K562 (cell line): ENCODE results near the gene BEST2. TPM values are rescaled to one million over a fixed set of nuclear protein-coding genes. Genes with fewer than 3 reads are reported as not detected.

ENCODE experiments used
- ESRRA ChIP-seq: fragments of 450-650 bp; IDR thresholded peaks from 2 replicates; pipeline ENCODE4 v1.6.1; 2014; ENCODE audit warnings: low read depth, mild to moderate bottlenecking, moderate library complexity, borderline replicate concordance
- GABPB1 ChIP-seq: sonication (generic); formaldehyde crosslinking; IDR thresholded peaks from 2 replicates; pipeline ENCODE4 v1.8.0; 2022; ENCODE audit warnings: mild to moderate bottlenecking, missing genetic modification reagents
- HCFC1 ChIP-seq: IDR thresholded peaks from 2 replicates; pipeline ENCODE4 v1.6.1; 2012; ENCODE audit warnings: low read depth, low read length, improper control_type of control experiment
- MCM2 ChIP-seq: fragments of 450-650 bp; IDR thresholded peaks from 2 replicates; pipeline ENCODE4 v1.6.1; 2017; ENCODE audit warnings: low read depth, mild to moderate bottlenecking
- NFYB ChIP-seq: IDR thresholded peaks from 2 replicates; pipeline ENCODE4 v1.6.1; 2011; ENCODE audit warnings: mild to moderate bottlenecking, moderate library complexity; ENCODE audit not compliant: insufficient read length; ENCODE audit errors: extremely low read depth
- POLR3A ChIP-seq: IDR thresholded peaks from 2 replicates; pipeline ENCODE4 v1.6.1; 2011; ENCODE audit warnings: borderline replicate concordance, mild to moderate bottlenecking, moderate library complexity; ENCODE audit not compliant: insufficient read length, insufficient read depth; ENCODE audit errors: extremely low read depth
- RFX5 ChIP-seq: IDR thresholded peaks from 2 replicates; pipeline ENCODE4 v1.6.1; 2011; ENCODE audit warnings: low read depth, mild to moderate bottlenecking, improper control_type of control experiment, low read length
- SOX6 ChIP-seq: fragments of 450-650 bp; IDR thresholded peaks from 2 replicates; pipeline ENCODE4 v1.6.1; 2014; ENCODE audit warnings: mild to moderate bottlenecking
- TARDBP ChIP-seq: fragments of 450-650 bp; IDR thresholded peaks from 2 replicates; pipeline ENCODE4 v1.6.1; 2016
- TRIM24 ChIP-seq, 2 experiments: fragments of 450-650 bp; IDR thresholded peaks; 2 replicates each; pipeline ENCODE4 v1.6.1; 2016
- ZFP1 ChIP-seq: fragments of 450-650 bp; formaldehyde crosslinking; IDR thresholded peaks from 2 replicates; pipeline ENCODE4 v1.4.0; 2020; ENCODE audit warnings: mild to moderate bottlenecking, mixed read lengths
- ZNF12 ChIP-seq: sonication (generic); formaldehyde crosslinking; IDR thresholded peaks from 2 replicates; pipeline ENCODE4 v1.4.0; 2020; ENCODE audit warnings: mild to moderate bottlenecking, missing genetic modification reagents
- ZNF224 ChIP-seq: sonication (generic); formaldehyde crosslinking; IDR thresholded peaks from 2 replicates; pipeline ENCODE4 v1.8.0; 2022; ENCODE audit warnings: mild to moderate bottlenecking, missing genetic modification reagents
- ZNF282 ChIP-seq: sonication (generic); formaldehyde crosslinking; IDR thresholded peaks from 2 replicates; pipeline ENCODE4 v1.8.1; 2023; ENCODE audit warnings: missing genetic modification reagents
- ZNF561 ChIP-seq: fragments of 450-650 bp; formaldehyde crosslinking; conservative IDR thresholded peaks from 2 replicates; pipeline ENCODE4 v1.4.0; 2020; ENCODE audit warnings: mild to moderate bottlenecking, moderate library complexity
- polyA plus RNA-seq, 8 experiments: library from polyadenylated mRNA; depleted of rRNA in 4 of 8; stranded (reverse) in 5 of 8; unstranded in 3 of 8; fragments of >200 nt; fragmentation: Nextera tagmentation in 2 of 8; fragmentation: Illumina TruSeq in 1 of 8; extraction: Ambion mirVana in 2 of 8; extraction: Trizol in 1 of 8; gene quantifications; 2 replicates each; pipeline versions ENCODE4 v1.2.1 to v1.2.3, GENCODE V29; 2011 to 2014; ENCODE audit warnings: inconsistent platforms in 1 of 8, missing spikeins in 1 of 8
- total RNA-seq, 7 experiments: library from RNA; depleted of rRNA in 6 of 7; stranded (reverse); fragments of >200 nt in 6 of 7; fragmentation: Illumina TruSeq in 2 of 7; extraction: Trizol in 2 of 7; gene quantifications; 2 replicates each; pipeline versions ENCODE4 v1.2.1 to v1.2.3, GENCODE V29; 2011 to 2021; ENCODE audit warnings: low replicate concordance in 1 of 7
- TF ChIP-seq, protein P1 (sequence below): fragments of 450-650 bp; IDR thresholded peaks from 2 replicates; pipeline ENCODE4 v1.6.1; 2016; ENCODE audit warnings: missing biosample characterization, missing genetic modification characterization
- TF ChIP-seq, protein P2 (sequence below): sonication (generic); formaldehyde crosslinking; IDR thresholded peaks from 2 replicates; pipeline ENCODE4 v1.8.0; 2022; ENCODE audit warnings: missing genetic modification reagents, mild to moderate bottlenecking, moderate library complexity, borderline replicate concordance
- TF ChIP-seq, protein P3 (sequence below): fragments of 250-450 bp; sonication (Bioruptor Pico); IDR thresholded peaks from 2 replicates; pipeline ENCODE4 v1.5.0; 2021; ENCODE audit warnings: mild to moderate bottlenecking, moderate library complexity
- TF ChIP-seq, protein P4 (sequence below): fragments of 250-450 bp; sonication (Bioruptor Pico); IDR thresholded peaks from 2 replicates; pipeline ENCODE4 v1.8.0; 2021; ENCODE audit warnings: moderate library complexity, mild to moderate bottlenecking, inconsistent platforms
- TF ChIP-seq, protein P5 (sequence below): fragments of 450-650 bp; IDR thresholded peaks from 2 replicates; pipeline ENCODE4 v1.6.1; 2014; ENCODE audit warnings: low read depth, mild to moderate bottlenecking, moderate library complexity, borderline replicate concordance

Gene BEST2
- total and polyA plus RNA-seq, 9 of the 15 experiments (the other 6 are each of a cell fraction or from before 2014, with no cell fraction given), result not detected

DNA sequence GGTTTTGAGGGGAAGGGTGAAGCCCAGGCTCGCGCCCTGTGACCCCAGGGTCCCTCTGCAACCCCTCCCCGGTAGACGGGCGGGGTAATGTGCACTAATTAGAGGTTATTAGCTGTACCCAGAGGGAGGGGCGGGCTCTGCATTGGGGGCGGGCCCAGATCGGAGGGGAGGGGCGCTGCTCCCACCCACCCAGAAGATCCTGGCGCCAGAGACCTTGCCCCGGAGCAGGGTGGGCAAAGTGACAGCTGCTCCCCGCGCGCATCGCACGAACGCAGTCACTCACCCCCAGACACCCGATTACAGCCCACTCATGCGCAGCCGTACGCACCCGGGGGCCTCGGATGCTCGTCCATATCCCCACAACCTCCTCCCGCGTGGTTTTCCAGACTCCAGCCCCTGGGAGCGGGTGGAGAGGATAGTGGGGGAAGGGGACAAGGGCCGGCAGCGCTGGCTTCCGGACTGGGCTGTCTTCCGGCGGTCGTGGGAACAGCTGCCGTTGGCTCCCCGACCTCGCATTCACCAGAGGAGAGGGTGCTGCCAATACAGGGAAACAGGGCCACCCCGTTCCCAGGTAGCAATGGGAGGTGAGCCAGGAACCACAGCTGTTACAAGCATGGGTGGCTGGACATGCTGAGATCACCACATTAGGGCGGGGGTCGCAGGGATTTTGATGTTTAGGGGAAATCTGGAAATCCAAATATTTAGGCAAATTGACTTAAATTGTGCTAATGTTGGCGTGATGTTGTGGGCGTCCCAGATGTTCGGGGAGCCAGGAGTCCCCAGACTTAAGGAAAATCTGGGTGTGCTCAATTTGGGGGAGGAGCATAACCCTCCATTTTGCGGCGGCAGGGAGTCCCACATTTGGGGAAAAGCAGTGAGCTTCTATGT, 26.7 kb downstream of the BEST2 start (continued):
- TF ChIP-seq ZNF561 (CRISPR knock-in tag) (no peak), TRIM24 (IDR thresholded peaks at IDR 0.05) (no peak), ZNF224 (CRISPR knock-in tag) (no peak), ESRRA (no peak), POLR3A (no peak), TARDBP (no peak), SOX6 (no peak), NFYB (no peak), GABPB1 (CRISPR knock-in tag) (no peak), HCFC1 (no peak), MCM2 (no peak), RFX5 (no peak), ZNF12 (CRISPR knock-in tag) (no peak), ZFP1 (no peak), ZNF282 (CRISPR knock-in tag) (no peak)
- TF ChIP-seq, protein P1, sequence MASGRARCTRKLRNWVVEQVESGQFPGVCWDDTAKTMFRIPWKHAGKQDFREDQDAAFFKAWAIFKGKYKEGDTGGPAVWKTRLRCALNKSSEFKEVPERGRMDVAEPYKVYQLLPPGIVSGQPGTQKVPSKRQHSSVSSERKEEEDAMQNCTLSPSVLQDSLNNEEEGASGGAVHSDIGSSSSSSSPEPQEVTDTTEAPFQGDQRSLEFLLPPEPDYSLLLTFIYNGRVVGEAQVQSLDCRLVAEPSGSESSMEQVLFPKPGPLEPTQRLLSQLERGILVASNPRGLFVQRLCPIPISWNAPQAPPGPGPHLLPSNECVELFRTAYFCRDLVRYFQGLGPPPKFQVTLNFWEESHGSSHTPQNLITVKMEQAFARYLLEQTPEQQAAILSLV (tag), result no peak
- TF ChIP-seq, protein P2, sequence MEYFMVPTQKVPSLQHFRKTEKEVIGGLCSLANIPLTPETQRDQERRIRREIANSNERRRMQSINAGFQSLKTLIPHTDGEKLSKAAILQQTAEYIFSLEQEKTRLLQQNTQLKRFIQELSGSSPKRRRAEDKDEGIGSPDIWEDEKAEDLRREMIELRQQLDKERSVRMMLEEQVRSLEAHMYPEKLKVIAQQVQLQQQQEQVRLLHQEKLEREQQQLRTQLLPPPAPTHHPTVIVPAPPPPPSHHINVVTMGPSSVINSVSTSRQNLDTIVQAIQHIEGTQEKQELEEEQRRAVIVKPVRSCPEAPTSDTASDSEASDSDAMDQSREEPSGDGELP (CRISPR knock-in tag), result peak; percentile 72
- TF ChIP-seq, protein P3, sequence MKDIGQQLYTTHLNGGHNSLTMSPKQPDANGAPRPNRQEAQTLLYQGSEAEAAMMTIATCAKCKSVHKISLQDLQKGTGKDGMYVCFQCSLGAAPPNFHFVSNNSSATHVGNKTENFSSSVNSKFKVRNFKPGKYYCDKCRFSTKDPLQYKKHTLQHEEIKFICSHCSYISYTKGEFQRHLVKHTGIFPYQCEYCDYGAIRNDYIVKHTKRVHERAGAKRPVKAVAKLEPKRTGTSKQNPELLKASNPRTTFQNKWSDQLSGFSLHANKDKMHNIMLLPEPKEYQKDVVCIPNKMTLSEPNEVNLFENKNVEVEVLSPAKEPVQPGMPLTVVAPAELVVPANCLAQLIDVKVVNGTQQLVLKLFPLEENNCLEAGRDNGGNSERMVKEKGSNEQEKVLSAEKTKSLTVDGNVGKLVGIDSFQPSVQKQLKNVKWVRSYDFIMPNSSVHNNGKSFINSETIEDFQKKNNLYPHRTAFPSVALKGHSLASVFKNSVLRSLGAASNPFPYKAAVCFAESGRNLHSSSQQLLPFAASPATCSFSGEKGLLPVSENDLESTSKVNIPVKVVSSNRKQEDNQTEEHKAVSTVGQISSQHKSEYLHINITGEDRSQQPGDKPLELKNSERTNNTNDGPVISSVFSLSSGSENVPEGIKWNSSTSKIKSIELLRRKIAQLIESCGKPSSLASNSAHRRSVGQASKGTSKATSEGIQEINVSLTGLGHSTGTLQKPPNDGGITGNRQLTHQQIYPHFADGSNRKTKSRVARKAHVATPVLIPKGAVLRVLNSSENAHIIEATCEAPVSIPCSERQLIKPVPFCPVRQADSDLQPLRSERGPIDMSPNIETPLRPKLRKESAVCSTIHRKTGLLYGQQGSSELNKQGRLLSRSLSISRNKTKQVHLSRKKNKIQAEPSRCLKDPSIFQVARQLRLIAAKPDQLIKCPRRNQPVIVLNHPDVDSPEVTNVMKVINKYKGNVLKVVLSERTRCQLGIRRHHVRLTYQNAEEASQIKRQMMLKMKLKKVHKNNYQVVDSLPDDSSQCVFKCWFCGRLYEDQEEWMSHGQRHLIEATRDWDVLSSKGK (CRISPR knock-in tag), result no peak
- TF ChIP-seq, protein P4, sequence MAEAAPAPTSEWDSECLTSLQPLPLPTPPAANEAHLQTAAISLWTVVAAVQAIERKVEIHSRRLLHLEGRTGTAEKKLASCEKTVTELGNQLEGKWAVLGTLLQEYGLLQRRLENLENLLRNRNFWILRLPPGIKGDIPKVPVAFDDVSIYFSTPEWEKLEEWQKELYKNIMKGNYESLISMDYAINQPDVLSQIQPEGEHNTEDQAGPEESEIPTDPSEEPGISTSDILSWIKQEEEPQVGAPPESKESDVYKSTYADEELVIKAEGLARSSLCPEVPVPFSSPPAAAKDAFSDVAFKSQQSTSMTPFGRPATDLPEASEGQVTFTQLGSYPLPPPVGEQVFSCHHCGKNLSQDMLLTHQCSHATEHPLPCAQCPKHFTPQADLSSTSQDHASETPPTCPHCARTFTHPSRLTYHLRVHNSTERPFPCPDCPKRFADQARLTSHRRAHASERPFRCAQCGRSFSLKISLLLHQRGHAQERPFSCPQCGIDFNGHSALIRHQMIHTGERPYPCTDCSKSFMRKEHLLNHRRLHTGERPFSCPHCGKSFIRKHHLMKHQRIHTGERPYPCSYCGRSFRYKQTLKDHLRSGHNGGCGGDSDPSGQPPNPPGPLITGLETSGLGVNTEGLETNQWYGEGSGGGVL (CRISPR knock-in tag), result no peak
- TF ChIP-seq, protein P5, sequence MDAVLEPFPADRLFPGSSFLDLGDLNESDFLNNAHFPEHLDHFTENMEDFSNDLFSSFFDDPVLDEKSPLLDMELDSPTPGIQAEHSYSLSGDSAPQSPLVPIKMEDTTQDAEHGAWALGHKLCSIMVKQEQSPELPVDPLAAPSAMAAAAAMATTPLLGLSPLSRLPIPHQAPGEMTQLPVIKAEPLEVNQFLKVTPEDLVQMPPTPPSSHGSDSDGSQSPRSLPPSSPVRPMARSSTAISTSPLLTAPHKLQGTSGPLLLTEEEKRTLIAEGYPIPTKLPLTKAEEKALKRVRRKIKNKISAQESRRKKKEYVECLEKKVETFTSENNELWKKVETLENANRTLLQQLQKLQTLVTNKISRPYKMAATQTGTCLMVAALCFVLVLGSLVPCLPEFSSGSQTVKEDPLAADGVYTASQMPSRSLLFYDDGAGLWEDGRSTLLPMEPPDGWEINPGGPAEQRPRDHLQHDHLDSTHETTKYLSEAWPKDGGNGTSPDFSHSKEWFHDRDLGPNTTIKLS, result no peak
